ENCODE data around the gene CCDC190. TPM values are rescaled to one million over a fixed set of nuclear protein-coding genes. Genes with fewer than 3 reads are reported as not detected.

The CCDC190 gene
- total and polyA plus RNA-seq, 2 of the 4 experiments (the other 2 are of a cell fraction), result 0.10 to 0.36 TPM

- Histone ChIP-seq H4K20me1 (ENCODE audit: insufficient read depth, low read length) (no peaks in the 10 kb centered on the region), H3K9me1 (ENCODE audit: insufficient read depth, low read length) (no peaks in the 10 kb centered on the region), H3K4me3 (ENCODE audit: insufficient read depth, low read depth, low read length) (no peak overlapping the region), H3K79me1 (ENCODE audit: low read depth in 1 of 2, low read length in 2 of 2) (no peaks in the 10 kb centered on the region), H4K91ac (ENCODE audit: insufficient read depth, low read depth, low read length) (no peak overlapping the region), H2BK20ac (ENCODE audit: low read depth, low read length) (no peak overlapping the region), H3K27ac (ENCODE audit: insufficient read depth, low read length) (no peak overlapping the region), H2BK5ac (ENCODE audit: low read depth, low read length, poor library complexity, severe bottlenecking) (no peak overlapping the region), H3K18ac (ENCODE audit: low read depth, low read length) (no peak overlapping the region), H3K23ac (ENCODE audit: low read depth, low read length) (0 out of 2 replicates have a peak overlapping the region, but pooled peaks have one; percentile 8), H3K36me3 (ENCODE audit: control insufficient read depth, insufficient read depth, low read length) (no peaks in the 10 kb centered on the region), H3K9ac (ENCODE audit: low read depth, low read length) (no peak overlapping the region), H4K5ac (ENCODE audit: low read depth, low read length) (no peak overlapping the region), H3K9me3 (ENCODE audit: control insufficient read depth, insufficient read depth, low read length) (no peaks in the 10 kb centered on the region), H2AK9ac (replicated peaks; ENCODE audit: low read depth, low read length, poor library complexity) (no peak overlapping the region), H2AFZ (replicated peaks; ENCODE audit: low read length, poor library complexity) (peak overlapping the region; percentile 5), H3K14ac (replicated peaks; ENCODE audit: low read depth, low read length) (peak overlapping the region; percentile 19; the same call in 1 of the 2 replicates), H2BK120ac (ENCODE audit: low read depth, low read length) (no peak overlapping the region), H3K4me1 (ENCODE audit: control insufficient read depth, insufficient read depth, low read length) (no peaks in the 10 kb centered on the region), H3K4ac (ENCODE audit: low read depth, low read length) (no peak overlapping the region), H2BK15ac (ENCODE audit: low read depth, low read length) (no peak overlapping the region; the same call in 2 of the 3 replicates), H3K4me2 (ENCODE audit: low read depth, low read length) (no peak overlapping the region), H4K8ac (ENCODE audit: low read depth in 2 of 2, low read length in 2 of 2) (no peak overlapping the region), H3K56ac (ENCODE audit: extremely low read depth, insufficient read depth, low read length) (no peak overlapping the region), H3K27me3 (ENCODE audit: control insufficient read depth, insufficient read depth, low read length) (no peaks in the 10 kb centered on the region), H2AK5ac (ENCODE audit: low read depth, low read length) (no peak overlapping the region)
- DNase-seq (no peak), ATAC-seq (ENCODE audit: low read depth) (no peak)
- BruUV-seq (replicated peaks), result no TSS peak
- CTCF ChIA-PET, result interaction anchor here (1.6 kb wide), 1 partner anchor 187 kb away, joined by 9 read pairs; the partner anchor contains the start of gene RGS4
- POLR2A ChIA-PET (ENCODE audit: unreplicated experiment), result no interaction called here
- in situ Hi-C loops (cut with MboI; ENCODE audit: low sequenced_read_pairs) (no loop called here), dilution Hi-C loops (cut with HindIII; ENCODE audit: low sequenced_read_pairs, unreplicated experiment) (no loop called here), intact Hi-C loops (cut with micrococcal nuclease) (no loop called here)
- no CpG with 5 or more reads among the region's 5 CpGs for WGBS, 2 experiments (ENCODE audit: extremely low coverage in 2 of 2, insufficient read length in 1 of 2)
- no peak for TF ChIP-seq RFX5 (IDR thresholded peaks at IDR 0.05; ENCODE audit: low read depth, low read length)
- TF ChIP-seq CTCF (conservative IDR thresholded peaks at IDR 0.05; ENCODE audit: low read depth, low read length), result no peak
- TF ChIP-seq MAFK (IDR thresholded peaks at IDR 0.05; ENCODE audit: low read depth, low read length), result no peak
- TF ChIP-seq BHLHE40 (IDR thresholded peaks at IDR 0.05; ENCODE audit: low read depth, low read length), result no peak
- TF ChIP-seq MXI1 (IDR thresholded peaks at IDR 0.05; ENCODE audit: borderline replicate concordance, low read depth, low read length), result no peak
- TF ChIP-seq FOS (IDR thresholded peaks at IDR 0.05; ENCODE audit: low read depth, low read length), result no peak
- no peak for TF ChIP-seq POLR2A (IDR thresholded peaks at IDR 0.05; ENCODE audit: low read depth, low read length)
- no peak for TF ChIP-seq RAD21 (IDR thresholded peaks at IDR 0.05; ENCODE audit: low read length)
- TF ChIP-seq USF2 (IDR thresholded peaks at IDR 0.05; ENCODE audit: low read depth, low read length), result no peak
- TF ChIP-seq CHD1 (IDR thresholded peaks at IDR 0.05; ENCODE audit: low read depth, low read length), result no peak
- no peak for TF ChIP-seq MAZ (IDR thresholded peaks at IDR 0.05; ENCODE audit: borderline replicate concordance, low read depth, low read length)
- no peak for TF ChIP-seq ELK1 (IDR thresholded peaks at IDR 0.05; ENCODE audit: borderline replicate concordance, low read depth, low read length)
- no peak for TF ChIP-seq CEBPB (IDR thresholded peaks at IDR 0.05; ENCODE audit: low read depth, low read length)
- no peak for TF ChIP-seq NFE2L2 (IDR thresholded peaks at IDR 0.05; ENCODE audit: low read depth, low read length)
- no peak for TF ChIP-seq RCOR1 (IDR thresholded peaks at IDR 0.05; ENCODE audit: insufficient replicate concordance, low read length)
- TF ChIP-seq SMC3 (IDR thresholded peaks at IDR 0.05; ENCODE audit: low read depth, low read length), result no peak
These were observed 21.3 kb upstream of the CCDC190 start for GRCh38 chr1:162882248-162882674.

All from IMR-90 (cell line).